BLaER1 treated with 17β-estradiol and CSF1 and Interleukin-3, amounts not matched to agents 10 nM and 100 nM (cell line): ENCODE data around the gene HMGA1.

Experiments
- H3K27ac ChIP-seq, 11 experiments: shearing (Covaris generic); formaldehyde crosslinking; 2 replicates each; pipeline ENCODE4 v1.8.1; 2022
- H3K27me3 ChIP-seq, 11 experiments: shearing (Covaris generic); formaldehyde crosslinking; 2 replicates each; pipeline ENCODE4 v1.8.1; 2022
- H3K36me3 ChIP-seq, 11 experiments: shearing (Covaris generic); formaldehyde crosslinking; 2 replicates each; pipeline ENCODE4 v1.8.1; 2022
- H3K4me1 ChIP-seq, 10 experiments: shearing (Covaris generic); formaldehyde crosslinking; 2 replicates each; pipeline ENCODE4 v1.8.1; 2022
- H3K4me2 ChIP-seq, 11 experiments: shearing (Covaris generic); formaldehyde crosslinking; 2 replicates each; pipeline ENCODE4 v1.8.1; 2022
- H3K4me3 ChIP-seq, 10 experiments: shearing (Covaris generic); formaldehyde crosslinking; 2 replicates each; pipeline ENCODE4 v1.8.1; 2022
- H3K9ac ChIP-seq, 11 experiments: shearing (Covaris generic); formaldehyde crosslinking; 2 replicates each; pipeline ENCODE4 v1.8.1; 2022
- H3K9me3 ChIP-seq, 11 experiments: shearing (Covaris generic); formaldehyde crosslinking; replicated peaks in 1 of 11; 2 replicates each; pipeline ENCODE4 v1.8.1; 2022
- H4K20me1 ChIP-seq, 11 experiments: shearing (Covaris generic); formaldehyde crosslinking; 2 replicates each; pipeline ENCODE4 v1.8.1; 2022
- Cebpa-rat ChIP-seq, 11 experiments: shearing (Covaris generic); IDR thresholded peaks; 2 replicates each; pipeline ENCODE4 v1.8.1; 2022

The HMGA1 gene

DNA sequence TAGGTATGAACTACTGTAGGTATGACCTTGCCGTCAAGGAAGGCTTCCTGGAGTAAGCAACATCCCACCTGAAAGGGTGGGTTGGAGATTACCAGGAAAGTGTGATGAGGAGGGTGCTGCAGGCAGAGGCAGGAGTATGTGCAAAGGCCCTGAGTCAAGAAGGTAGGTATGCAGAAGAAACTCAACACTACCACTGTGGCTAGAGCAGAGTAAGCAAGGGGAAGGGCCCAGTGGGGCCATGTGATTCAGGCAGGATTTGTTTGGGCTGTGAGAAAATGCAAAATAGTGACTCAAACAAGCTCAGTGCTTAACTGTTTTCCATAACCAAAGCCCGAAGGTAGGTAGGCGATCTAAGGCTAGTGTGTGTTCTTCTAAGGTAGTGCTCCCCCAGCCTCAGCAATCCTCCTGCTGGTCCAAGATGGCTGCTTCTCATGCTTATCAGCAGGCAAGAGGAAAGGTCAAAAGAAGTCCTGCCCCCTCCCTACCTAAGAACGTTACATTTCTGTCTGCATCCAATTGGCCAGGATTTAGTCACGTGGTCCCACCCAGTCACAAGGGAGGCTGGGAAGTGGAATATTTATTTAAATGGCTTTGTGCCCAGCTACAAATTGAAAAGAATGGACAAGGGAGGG is 36.2 kb upstream of the HMGA1 start:
- Histone ChIP-seq H3K27me3 (no peaks in the 10 kb centered on the region), H4K20me1 (no peaks in the 10 kb centered on the region), H3K4me3 (no peak overlapping the region), H3K9me3 (peaks cover 16 to 24% (median 22%) of the 10 kb centered on the region in 11 experiments), H3K27ac (no peak overlapping the region), H3K4me2 (no peak overlapping the region), H3K9ac (no peak overlapping the region), H3K4me1 (peaks cover 0 to 13% (median 11%) of the 10 kb centered on the region in 10 experiments; a peak in 14 of 20 replicates), H3K36me3 (no peaks in the 10 kb centered on the region)
- TF ChIP-seq Cebpa-rat (IDR thresholded peaks at IDR 0.05): no peak

DNA sequence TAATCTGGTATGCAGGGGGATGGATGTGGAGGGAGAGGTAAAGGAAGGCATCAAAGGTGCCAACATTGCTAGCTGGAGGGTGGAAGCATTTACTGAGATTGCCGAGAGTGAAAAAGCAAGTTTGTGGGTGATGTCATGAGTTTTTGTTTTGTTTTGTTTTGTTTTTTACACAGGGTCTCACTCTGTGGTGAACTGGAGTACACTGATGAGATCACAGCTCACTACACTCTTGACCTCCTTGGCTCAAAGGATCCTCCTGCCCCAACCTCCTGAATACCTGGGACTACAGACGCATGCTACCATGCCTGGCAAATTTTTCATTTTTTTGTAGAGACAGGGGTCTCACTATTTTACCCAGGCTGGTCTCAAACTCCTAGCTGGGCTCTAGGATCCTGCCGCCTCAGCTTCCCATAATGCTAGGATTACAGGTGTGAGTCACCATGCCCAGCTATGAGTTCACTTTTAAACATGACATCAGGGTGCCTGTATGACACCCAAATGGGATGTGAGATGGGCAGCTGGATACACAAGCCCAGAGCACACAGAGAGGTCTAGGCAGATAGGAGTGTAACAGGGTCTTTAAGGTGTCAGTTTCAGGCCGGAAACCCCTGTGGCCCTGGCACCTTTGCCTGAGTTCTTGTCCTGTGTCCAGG is 35.1 kb upstream of the HMGA1 start:
- Histone ChIP-seq H4K20me1 (no peaks in the 10 kb centered on the region), H3K4me2 (no peak overlapping the region), H3K4me3 (no peak overlapping the region), H3K9me3 (peaks cover 16 to 24% (median 22%) of the 10 kb centered on the region in 11 experiments), H3K27ac (no peak overlapping the region), H3K9ac (no peak overlapping the region), H3K4me1 (peaks cover 0 to 3% (median 2%) of the 10 kb centered on the region in 10 experiments; a peak in 12 of 20 replicates), H3K27me3 (no peaks in the 10 kb centered on the region), H3K36me3 (no peaks in the 10 kb centered on the region)
- no peak for TF ChIP-seq Cebpa-rat (IDR thresholded peaks at IDR 0.05)

DNA sequence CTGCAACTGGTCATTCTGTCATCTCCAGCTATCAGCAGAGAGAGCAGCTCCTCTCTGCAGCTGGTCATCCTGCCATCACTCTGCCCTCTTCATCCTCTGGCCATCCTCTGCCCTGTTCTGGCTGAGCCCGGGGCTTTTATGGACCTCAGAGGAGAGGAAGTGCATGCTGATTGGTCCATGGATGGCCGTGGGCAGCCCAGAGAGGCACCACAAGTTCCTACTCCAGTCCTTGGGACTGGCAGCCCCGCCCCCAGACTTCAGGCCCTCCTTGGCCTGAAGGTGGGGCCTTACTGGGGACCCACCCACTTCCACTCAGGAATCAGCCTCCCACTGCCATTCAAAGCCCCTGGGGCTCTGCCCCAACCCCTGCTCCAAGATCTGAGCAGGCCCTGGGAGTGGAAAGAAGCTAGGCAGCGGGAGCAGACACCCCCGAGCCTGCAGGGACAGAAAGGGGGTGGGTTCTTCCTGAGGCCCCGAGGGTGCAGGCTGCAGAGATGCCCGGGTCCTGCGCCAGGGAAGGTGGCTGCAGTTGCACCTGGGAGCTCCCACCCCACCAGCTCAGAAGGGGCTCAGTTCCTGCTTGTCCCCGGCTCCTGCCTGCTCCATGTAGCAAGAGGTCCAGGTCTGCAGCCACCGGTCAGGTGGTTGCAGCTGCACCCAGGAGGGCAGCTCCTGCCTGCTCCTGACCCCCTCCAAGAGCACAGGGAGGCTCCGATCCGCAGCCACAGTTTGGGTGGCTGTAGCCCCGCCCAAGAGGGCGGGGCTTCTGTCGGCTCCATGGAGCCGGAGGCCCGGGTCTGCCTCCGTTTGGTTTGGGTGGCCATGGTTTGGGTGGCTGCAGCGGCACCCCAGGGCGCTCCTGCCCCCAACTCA is 34.1 kb upstream of the HMGA1 start:
- Histone ChIP-seq H3K27ac (no peak overlapping the region), H3K9me3 (peaks cover 16 to 24% (median 22%) of the 10 kb centered on the region in 11 experiments), H4K20me1 (no peaks in the 10 kb centered on the region), H3K36me3 (no peaks in the 10 kb centered on the region), H3K4me3 (no peak overlapping the region), H3K27me3 (no peaks in the 10 kb centered on the region), H3K9ac (no peak overlapping the region), H3K4me1 (0 out of 20 replicates have a peak, but pooled peaks cover 0 to 2% (median 0%) of the 10 kb centered on the region in 10 experiments), H3K4me2 (no peak overlapping the region)
- no peak for TF ChIP-seq Cebpa-rat (IDR thresholded peaks at IDR 0.05)

DNA sequence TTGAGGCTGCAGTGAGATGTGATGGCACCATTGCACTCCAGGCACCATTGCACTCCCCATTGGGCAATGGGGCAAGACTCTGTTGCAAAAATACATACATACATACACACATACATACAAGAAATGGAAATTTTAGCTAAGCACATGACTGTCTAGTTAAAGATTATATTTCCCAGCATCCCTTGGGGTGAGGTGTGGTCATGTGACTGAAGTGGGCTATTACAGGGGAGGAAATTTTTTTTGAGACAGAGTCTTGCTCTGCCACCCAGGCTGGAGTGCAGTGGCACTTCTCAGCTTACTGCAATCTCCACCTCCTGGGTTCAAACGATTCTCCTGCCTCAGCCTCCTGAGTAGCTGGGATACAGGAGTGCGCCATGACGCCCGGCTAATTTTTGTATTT is 32.0 kb upstream of the HMGA1 start:
- no peaks in the 10 kb centered on the region for H4K20me1 ChIP-seq
- 0 out of 20 replicates have a peak, but pooled peaks cover 0 to 4% (median 0%) of the 10 kb centered on the region in 10 experiments for H3K4me1 ChIP-seq
- no peak overlapping the region for H3K9ac ChIP-seq
- H3K4me2 ChIP-seq: no peak overlapping the region
- no peak overlapping the region for H3K27ac ChIP-seq
- peaks cover 16 to 24% (median 22%) of the 10 kb centered on the region in 11 experiments for H3K9me3 ChIP-seq
- TF ChIP-seq Cebpa-rat (IDR thresholded peaks at IDR 0.05): no peak
- no peaks in the 10 kb centered on the region for H3K36me3 ChIP-seq
- H3K4me3 ChIP-seq: no peak overlapping the region
- H3K27me3 ChIP-seq: no peaks in the 10 kb centered on the region

DNA sequence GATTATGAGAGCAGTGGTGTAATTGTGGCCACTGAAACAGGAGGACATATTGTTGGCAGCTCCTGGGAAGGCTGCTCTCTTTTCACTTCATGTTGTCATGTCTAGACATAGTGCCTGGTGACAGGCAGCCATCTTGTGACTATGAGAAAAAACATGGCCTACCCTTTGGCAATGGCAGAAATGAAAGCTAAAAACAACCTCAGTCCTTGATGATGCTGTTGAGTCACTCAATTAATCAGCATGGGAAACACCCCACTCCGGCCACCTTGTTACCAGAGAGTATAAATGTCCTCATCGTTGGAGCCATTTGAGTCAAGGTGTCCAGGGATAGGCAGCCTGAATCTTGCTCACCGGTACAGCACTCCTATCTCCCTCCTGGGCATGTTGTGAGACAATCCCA is 31.2 kb upstream of the HMGA1 start:
- H3K36me3 ChIP-seq: no peaks in the 10 kb centered on the region
- H3K4me3 ChIP-seq: no peak overlapping the region
- 0 out of 20 replicates have a peak, but pooled peaks cover 0 to 4% (median 0%) of the 10 kb centered on the region in 10 experiments for H3K4me1 ChIP-seq
- H3K4me2 ChIP-seq: no peak overlapping the region
- TF ChIP-seq Cebpa-rat (IDR thresholded peaks at IDR 0.05): no peak
- peaks cover 16 to 24% (median 22%) of the 10 kb centered on the region in 11 experiments for H3K9me3 ChIP-seq
- H3K27ac ChIP-seq: no peak overlapping the region
- H4K20me1 ChIP-seq: no peaks in the 10 kb centered on the region
- H3K27me3 ChIP-seq: no peaks in the 10 kb centered on the region
- H3K9ac ChIP-seq: no peak overlapping the region

DNA sequence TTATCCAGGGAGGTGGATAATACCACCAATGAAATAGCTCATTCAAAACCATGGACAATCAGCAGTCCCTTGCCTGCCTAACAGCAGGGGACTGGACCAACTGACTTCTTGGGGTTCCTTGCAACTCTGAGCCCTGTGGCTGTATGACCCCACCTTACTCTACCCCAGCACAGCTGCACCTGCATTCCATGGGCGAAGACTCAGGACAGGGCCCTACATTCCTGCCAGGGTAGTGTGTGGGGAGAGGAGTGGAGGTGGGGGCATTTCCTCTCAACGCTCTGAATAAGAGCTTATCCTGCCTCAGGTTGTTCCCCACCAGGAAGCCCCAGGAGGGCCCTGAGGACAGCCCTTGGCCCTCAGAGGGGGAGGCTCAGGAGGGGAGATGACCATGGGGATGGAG is 30.8 kb upstream of the HMGA1 start:
- no peaks in the 10 kb centered on the region for H3K36me3 ChIP-seq
- no peak for TF ChIP-seq Cebpa-rat (IDR thresholded peaks at IDR 0.05)
- no peak overlapping the region for H3K9ac ChIP-seq
- H3K4me2 ChIP-seq: no peak overlapping the region
- H3K4me3 ChIP-seq: no peak overlapping the region
- H3K27ac ChIP-seq: no peak overlapping the region
- H3K9me3 ChIP-seq: peaks cover 16 to 24% (median 22%) of the 10 kb centered on the region in 11 experiments
- H3K27me3 ChIP-seq: no peaks in the 10 kb centered on the region
- 0 out of 20 replicates have a peak, but pooled peaks cover 0 to 4% (median 0%) of the 10 kb centered on the region in 10 experiments for H3K4me1 ChIP-seq
- no peaks in the 10 kb centered on the region for H4K20me1 ChIP-seq

DNA sequence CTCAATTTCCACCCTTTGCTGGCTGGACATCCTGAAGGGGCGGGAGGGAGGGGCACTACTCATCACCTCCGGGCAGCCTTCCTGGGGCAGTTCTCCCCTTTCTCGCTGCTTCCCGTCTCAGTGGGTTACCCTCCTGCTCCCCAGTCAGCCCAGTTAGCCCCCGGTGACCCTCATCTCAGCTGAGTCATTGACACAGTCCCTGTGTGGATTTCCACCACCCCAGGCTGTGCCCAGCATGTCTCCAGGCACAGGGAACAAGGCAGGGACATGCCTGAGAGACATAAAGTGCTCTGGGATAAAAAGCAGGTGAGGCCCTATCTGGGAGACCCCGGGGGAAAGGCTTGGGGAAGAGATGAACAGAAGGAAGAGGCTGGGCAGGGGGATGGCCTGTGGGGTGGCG is 29.9 kb upstream of the HMGA1 start:
- no peak overlapping the region for H3K9ac ChIP-seq

DNA sequence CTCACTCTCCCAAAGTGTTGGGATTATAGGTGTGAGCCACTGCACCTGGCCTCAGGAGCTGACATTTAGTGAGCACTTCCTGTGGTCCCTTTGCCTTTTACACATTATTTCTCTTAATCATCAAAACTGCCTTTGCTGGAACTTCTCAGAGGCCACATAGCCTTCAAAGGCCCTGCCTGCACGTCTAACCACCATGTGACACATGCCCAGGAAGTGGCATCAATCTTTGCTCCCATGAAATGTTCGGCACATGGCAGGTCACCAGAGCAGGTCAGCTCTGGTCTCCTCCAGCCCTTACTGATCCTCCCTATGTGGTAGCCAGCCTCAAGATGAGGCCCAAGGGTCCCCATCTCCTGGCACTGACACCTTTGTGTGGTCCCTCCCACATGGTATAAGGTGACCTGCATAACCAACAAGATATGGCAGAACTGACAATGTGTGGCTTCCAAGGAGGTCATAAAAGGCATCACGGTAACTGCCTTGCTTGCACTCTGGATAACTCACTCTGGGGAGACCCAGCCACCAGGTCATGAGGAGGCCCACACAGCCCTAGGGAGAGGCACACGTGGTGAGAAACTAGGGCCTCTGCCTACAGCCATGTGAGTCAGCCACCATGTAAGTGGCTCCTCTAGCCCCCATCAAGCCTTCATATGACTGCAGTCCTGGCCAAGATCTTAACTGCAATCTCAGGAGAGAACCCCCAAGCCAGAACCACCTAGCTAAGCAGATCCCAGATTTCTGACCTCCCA is 28.8 kb upstream of the HMGA1 start:
- H4K20me1 ChIP-seq: no peaks in the 10 kb centered on the region
- H3K4me1 ChIP-seq: 0 out of 20 replicates have a peak, but pooled peaks cover 0 to 4% (median 0%) of the 10 kb centered on the region in 10 experiments
- no peak overlapping the region for H3K27ac ChIP-seq
- H3K4me3 ChIP-seq: no peak overlapping the region
- no peak for TF ChIP-seq Cebpa-rat (IDR thresholded peaks at IDR 0.05)
- H3K27me3 ChIP-seq: no peaks in the 10 kb centered on the region
- H3K9ac ChIP-seq: no peak overlapping the region
- H3K9me3 ChIP-seq: peaks cover 0 to 7% (median 3%) of the 10 kb centered on the region in 11 experiments; a peak in 18 of 22 replicates
- no peaks in the 10 kb centered on the region for H3K36me3 ChIP-seq
- H3K4me2 ChIP-seq: no peak overlapping the region; a peak in 1 of 22 replicates

More for the DNA sequence above, 29.9 kb upstream of the HMGA1 start:
- no peaks in the 10 kb centered on the region for H3K36me3 ChIP-seq
- no peaks in the 10 kb centered on the region for H4K20me1 ChIP-seq
- no peak overlapping the region for H3K27ac ChIP-seq
- H3K9me3 ChIP-seq: peaks cover 10 to 18% (median 15%) of the 10 kb centered on the region in 11 experiments
- no peak overlapping the region for H3K4me3 ChIP-seq
- H3K4me2 ChIP-seq: no peak overlapping the region
- no peaks in the 10 kb centered on the region for H3K27me3 ChIP-seq
- TF ChIP-seq Cebpa-rat (IDR thresholded peaks at IDR 0.05): no peak
- H3K4me1 ChIP-seq: 0 out of 20 replicates have a peak, but pooled peaks cover 0 to 4% (median 0%) of the 10 kb centered on the region in 10 experiments
